Ramos (cell line): ENCODE results near the gene ALOXE3.

Experiments
- in situ Hi-C: fragments of 300-500 bp; cut with MboI; formaldehyde crosslinking; loops from one replicate; pipeline ENCODE4 v1.14.3; 2022; ENCODE audit warnings: low sequenced_read_pairs; ENCODE audit not compliant: unreplicated experiment

The ALOXE3 gene

GRCh38 chr17:8123695-8124349 lies 5.5 kb upstream of the ALOXE3 start, which contains the start of gene HES7:
Gene HES7, minus strand, starts transcription at chr17:8124106. Its CDS starts 22 bp downstream, at chr17:8124084.
- in situ Hi-C loops: no loop called here

- in situ Hi-C loops: no loop called here
Measured at GRCh38 chr17:8122924-8123694, 4.8 kb upstream of the ALOXE3 start.

GRCh38 chr17:8122422-8122923 lies 4.2 kb upstream of the ALOXE3 start:
- in situ Hi-C loops: no loop called here

- in situ Hi-C loops: no loop called here
Measured at GRCh38 chr17:8121681-8122421, 3.5 kb upstream of the ALOXE3 start.

- in situ Hi-C loops: no loop called here
Measured at GRCh38 chr17:8121407-8121680, 3.0 kb upstream of the ALOXE3 start.

GRCh38 chr17:8120520-8121406 lies 2.4 kb upstream of the ALOXE3 start:
- in situ Hi-C loops: no loop called here

GRCh38 chr17:8119581-8120519 lies 1.5 kb upstream of the ALOXE3 start:
- in situ Hi-C loops: loop anchor here (10.0 kb wide), 1 partner anchor 185 kb away; no protein-coding TSS in a partner anchor

GRCh38 chr17:8118769-8119580 lies 661 bp upstream of the ALOXE3 start:
- in situ Hi-C loops: loop anchor here (10.0 kb wide), 1 partner anchor 186 kb away; no protein-coding TSS in a partner anchor

- in situ Hi-C loops: loop anchor here (10.0 kb wide), 1 partner anchor 187 kb away; no protein-coding TSS in a partner anchor
Measured at GRCh38 chr17:8117367-8117979, 841 bp downstream of the ALOXE3 start.

- in situ Hi-C loops: loop anchor here (10.0 kb wide), 1 partner anchor 188 kb away; no protein-coding TSS in a partner anchor
Measured at GRCh38 chr17:8116776-8117175, 1.5 kb downstream of the ALOXE3 start.

GRCh38 chr17:8110907-8111306 lies 7.4 kb downstream of the ALOXE3 start:
- in situ Hi-C loops: loop anchor here (10.0 kb wide), 1 partner anchor 194 kb away; no protein-coding TSS in a partner anchor

GRCh38 chr17:8110456-8110804 lies 7.9 kb downstream of the ALOXE3 start:
- in situ Hi-C loops: loop anchor here (10.0 kb wide), 1 partner anchor 194 kb away; no protein-coding TSS in a partner anchor

- in situ Hi-C loops: loop anchor here (5.0 to 10.0 kb wide), 2 partner anchors 38 to 195 kb away; no protein-coding TSS in a partner anchor
Measured at GRCh38 chr17:8109661-8110455, 8.5 kb downstream of the ALOXE3 start.

GRCh38 chr17:8108972-8109660 lies 9.2 kb downstream of the ALOXE3 start:
- in situ Hi-C loops: loop anchor here (5.0 kb wide), 1 partner anchor 37 kb away; no protein-coding TSS in a partner anchor

GRCh38 chr17:8106980-8107379 lies 11.3 kb downstream of the ALOXE3 start:
- in situ Hi-C loops: loop anchor here (5.0 kb wide), 1 partner anchor 35 kb away; no protein-coding TSS in a partner anchor

- in situ Hi-C loops: loop anchor here (5.0 kb wide), 1 partner anchor 34 kb away; no protein-coding TSS in a partner anchor
Measured at GRCh38 chr17:8105957-8106398, 12.3 kb downstream of the ALOXE3 start.
